ENCODE data around the gene EOLA1. TPM values are rescaled to one million over a fixed set of nuclear protein-coding genes. Genes with fewer than 3 reads are reported as not detected.

Gene EOLA1
- total and polyA plus RNA-seq, 2 donors (not counting 1 experiment from before 2014, with no cell fraction given): 26.3 to 61.5 TPM

GRCh38 chrX:149497626-149498025, 43.2 kb upstream of the EOLA1 start:
- WGBS (ENCODE audit: insufficient coverage): no CpG with 5 or more reads among the region's 2 CpGs
- intact Hi-C loops (cut with micrococcal nuclease): no loop called here
- POLR2A ChIA-PET: interaction anchor here (0.7 kb wide), 1 partner anchor 1066 kb away, joined by 4 read pairs; no protein-coding TSS in a partner anchor
- CTCF ChIA-PET: no interaction called here
- peaks cover 30% of the 10 kb centered on the region for H4K20me1 ChIP-seq (ENCODE audit: control insufficient read depth, insufficient read depth, low read length, poor library complexity, severe bottlenecking)
- H3K36me3 ChIP-seq (replicated peaks in 1 of 2; ENCODE audit: control extremely low read depth in 1 of 2, control insufficient read depth in 1 of 2, extremely low read depth in 1 of 2, insufficient read depth in 2 of 2, low read length in 1 of 2): peaks cover 0 to 94% of the 10 kb centered on the region in 2 experiments
- peaks cover 17% of the 10 kb centered on the region for H3K79me2 ChIP-seq (ENCODE audit: control insufficient read depth, insufficient read depth, low read length)
- peaks cover 0 to under 1% of the 10 kb centered on the region in 2 donors for H3K4me1 ChIP-seq (ENCODE audit: control insufficient read depth in 2 of 2, insufficient read depth in 2 of 2, low read length in 2 of 2)
- H3K4me3 ChIP-seq (ENCODE audit: control extremely low read depth in 1 of 5, extremely low read depth in 1 of 5, insufficient read depth in 1 of 5, low read depth in 2 of 5, low read length in 4 of 5): no peak overlapping the region
- DNase-seq (no peak), ATAC-seq (ENCODE audit: low read depth) (no peak)
- H3K4me2 ChIP-seq (replicated peaks; ENCODE audit: low read depth, low read length, poor library complexity, severe bottlenecking): no peak overlapping the region
- H3K4me3 Mint-ChIP-seq: no peak overlapping the region
- no peak for TF ChIP-seq CTCF (IDR thresholded peaks at IDR 0.05)
- no peak for TF ChIP-seq EZH2 (IDR thresholded peaks at IDR 0.05; ENCODE audit: borderline replicate concordance, insufficient read depth, low read depth, low read length, poor library complexity, severe bottlenecking)
- no peak overlapping the region for H2AFZ ChIP-seq (ENCODE audit: insufficient read depth, low read depth, low read length, poor library complexity, severe bottlenecking)
- H3K27me3 Mint-ChIP-seq: no peaks in the 10 kb centered on the region
- H3K27ac Mint-ChIP-seq: no peak overlapping the region
- peaks cover 13% of the 10 kb centered on the region for H3K4me1 Mint-ChIP-seq
- no peak overlapping the region for H3K9ac ChIP-seq (ENCODE audit: low read length)
- H3K27me3 ChIP-seq (replicated peaks in 1 of 4; ENCODE audit: control extremely low read depth in 1 of 4, control insufficient read depth in 3 of 4, insufficient read depth in 4 of 4, low read length in 3 of 4): no peaks in the 10 kb centered on the region
- no peaks in the 10 kb centered on the region for H3K9me3 ChIP-seq (ENCODE audit: control extremely low read depth in 1 of 3, control insufficient read depth in 2 of 3, insufficient read depth in 1 of 3, low read length in 2 of 3)
- no peaks in the 10 kb centered on the region for H3K9me3 Mint-ChIP-seq (ENCODE audit: insufficient read depth)
- no peak overlapping the region for H3K27ac ChIP-seq (ENCODE audit: low read length in 2 of 2)

- Histone ChIP-seq H3K27me3 (replicated peaks in 1 of 4; ENCODE audit: control extremely low read depth in 1 of 4, control insufficient read depth in 3 of 4, insufficient read depth in 4 of 4, low read length in 3 of 4) (no peaks in the 10 kb centered on the region), H3K79me2 (ENCODE audit: control insufficient read depth, insufficient read depth, low read length) (peaks cover 17% of the 10 kb centered on the region), H3K4me1 (ENCODE audit: control insufficient read depth in 2 of 2, insufficient read depth in 2 of 2, low read length in 2 of 2) (peaks cover 0 to 7% of the 10 kb centered on the region in 2 donors), H3K9me3 (ENCODE audit: control extremely low read depth in 1 of 3, control insufficient read depth in 2 of 3, insufficient read depth in 1 of 3, low read length in 2 of 3) (no peaks in the 10 kb centered on the region), H3K27ac (ENCODE audit: low read length in 2 of 2) (no peak overlapping the region), H3K4me2 (replicated peaks; ENCODE audit: low read depth, low read length, poor library complexity, severe bottlenecking) (no peak overlapping the region), H3K36me3 (replicated peaks in 1 of 2; ENCODE audit: control extremely low read depth in 1 of 2, control insufficient read depth in 1 of 2, extremely low read depth in 1 of 2, insufficient read depth in 2 of 2, low read length in 1 of 2) (peaks cover 0 to 87% of the 10 kb centered on the region in 2 experiments), H4K20me1 (ENCODE audit: control insufficient read depth, insufficient read depth, low read length, poor library complexity, severe bottlenecking) (peaks cover 27% of the 10 kb centered on the region), H3K9ac (ENCODE audit: low read length) (no peak overlapping the region), H2AFZ (ENCODE audit: insufficient read depth, low read depth, low read length, poor library complexity, severe bottlenecking) (no peak overlapping the region), H3K4me3 (ENCODE audit: control extremely low read depth in 1 of 5, extremely low read depth in 1 of 5, insufficient read depth in 1 of 5, low read depth in 2 of 5, low read length in 4 of 5) (no peak overlapping the region)
- ChIA-PET POLR2A (no interaction called here), CTCF (no interaction called here)
- H3K27ac Mint-ChIP-seq: no peak overlapping the region
- no peaks in the 10 kb centered on the region for H3K27me3 Mint-ChIP-seq
- TF ChIP-seq CTCF (IDR thresholded peaks at IDR 0.05): no peak
- TF ChIP-seq EZH2 (IDR thresholded peaks at IDR 0.05; ENCODE audit: borderline replicate concordance, insufficient read depth, low read depth, low read length, poor library complexity, severe bottlenecking): no peak
- intact Hi-C loops (cut with micrococcal nuclease): no loop called here
- H3K4me1 Mint-ChIP-seq: peaks cover 13% of the 10 kb centered on the region
- ATAC-seq (ENCODE audit: low read depth) (no peak), DNase-seq (no peak)
- H3K9me3 Mint-ChIP-seq (ENCODE audit: insufficient read depth): no peaks in the 10 kb centered on the region
- no peak overlapping the region for H3K4me3 Mint-ChIP-seq
- no CpG with 5 or more reads among the region's 4 CpGs for WGBS (ENCODE audit: insufficient coverage)
These were observed 42.0 kb upstream of the EOLA1 start for GRCh38 chrX:149498767-149499166.
